C4-2B (cell line): Measurements from ENCODE around the gene TMPRSS6.

Experiments
- CTCF ChIP-seq: fragments of 450-650 bp; conservative IDR thresholded peaks from 2 replicates; pipeline ENCODE4 v1.5.1; 2017; ENCODE audit warnings: mild to moderate bottlenecking
- ZFX ChIP-seq: fragments of 450-650 bp; IDR thresholded peaks from 2 replicates; pipeline ENCODE4 v1.6.1; 2017

- TF ChIP-seq CTCF (no peak), ZFX (no peak)
Measured at GRCh38 chr22:37027556-37027955, 82.0 kb downstream of the TMPRSS6 start.
